SIG-M5 treated with dmso at 0.1 percent for 504 hours (cell line): ENCODE results near the gene PHAF1.
"Not testable (repeated sequence)": the region's sequence is repeated elsewhere in the genome, so short reads cannot be mapped to it uniquely, and the experiment has no call there.

Experiments used
- DNase-seq: peaks from one replicate; lab custom pipeline; 2025; ENCODE audit not compliant: unreplicated experiment; lab: John Stamatoyannopoulos, UW

Gene PHAF1

GRCh38 chr16:67104845-67105244, 4.9 kb upstream of the PHAF1 start:
- DNase-seq = no peak

DNA sequence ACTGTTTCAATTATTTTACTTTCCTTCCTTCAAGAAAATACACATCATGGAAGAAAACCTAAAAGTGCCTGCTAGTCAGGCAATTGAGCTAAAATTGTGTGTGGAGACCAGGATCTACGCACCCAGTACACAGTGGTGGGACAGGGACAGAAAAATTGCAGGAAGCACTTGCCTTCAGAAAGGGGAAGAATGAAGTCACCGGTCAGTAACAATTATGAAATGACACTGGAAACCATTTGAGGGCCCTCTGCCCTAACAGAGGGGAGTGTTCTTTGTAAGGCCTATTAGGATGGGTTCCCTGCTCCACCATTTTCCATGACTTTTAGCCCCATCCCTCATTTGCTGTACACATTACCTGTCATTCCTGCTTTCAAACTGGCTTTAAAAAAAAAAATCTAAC, 4.5 kb upstream of the PHAF1 start:
- no peak for DNase-seq

DNA sequence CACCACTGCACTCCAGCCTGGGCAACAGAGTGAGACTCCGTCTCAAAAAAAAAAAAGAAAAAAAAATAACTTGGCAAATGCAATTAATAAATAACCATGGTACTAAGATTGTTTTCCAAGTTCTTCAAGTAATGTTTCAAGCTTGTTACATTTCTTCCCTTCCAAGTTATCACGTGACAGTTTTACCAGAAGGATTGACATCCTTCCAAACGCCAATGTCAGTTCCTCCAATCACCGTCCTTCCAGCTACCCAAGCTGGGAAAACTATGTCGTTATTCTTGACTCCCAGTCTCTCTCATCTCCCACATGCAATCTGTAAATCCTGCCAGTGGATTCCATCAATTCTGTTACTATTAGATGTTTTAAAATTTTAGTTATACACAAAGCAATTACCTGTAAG, 3.9 kb upstream of the PHAF1 start:
- DNase-seq = no peak

DNA sequence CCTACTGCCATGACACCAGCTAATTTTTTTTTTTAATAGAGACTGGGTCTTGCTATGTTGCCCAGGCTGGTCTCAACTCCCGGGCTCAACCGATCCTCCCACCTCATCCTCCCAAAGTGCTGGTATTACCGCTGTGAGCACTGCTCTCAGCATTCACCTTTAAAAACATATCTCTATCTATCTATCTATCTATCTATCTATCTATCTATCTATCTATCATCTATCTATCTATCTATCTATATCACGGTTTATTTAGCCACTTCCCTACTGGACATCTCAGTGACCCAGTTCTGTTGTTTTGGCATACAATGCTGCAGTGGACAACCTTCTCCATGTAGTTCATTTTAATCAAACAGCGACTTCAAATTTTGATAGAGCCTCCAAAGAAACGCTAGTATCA, 1.3 kb upstream of the PHAF1 start:
- no peak for DNase-seq

GRCh38 chr16:67108931-67109406, 772 bp upstream of the PHAF1 start:
- DNase-seq = no peak

- no peak for DNase-seq
These were observed 2.3 kb downstream of the PHAF1 start for GRCh38 chr16:67111951-67112444.

DNA sequence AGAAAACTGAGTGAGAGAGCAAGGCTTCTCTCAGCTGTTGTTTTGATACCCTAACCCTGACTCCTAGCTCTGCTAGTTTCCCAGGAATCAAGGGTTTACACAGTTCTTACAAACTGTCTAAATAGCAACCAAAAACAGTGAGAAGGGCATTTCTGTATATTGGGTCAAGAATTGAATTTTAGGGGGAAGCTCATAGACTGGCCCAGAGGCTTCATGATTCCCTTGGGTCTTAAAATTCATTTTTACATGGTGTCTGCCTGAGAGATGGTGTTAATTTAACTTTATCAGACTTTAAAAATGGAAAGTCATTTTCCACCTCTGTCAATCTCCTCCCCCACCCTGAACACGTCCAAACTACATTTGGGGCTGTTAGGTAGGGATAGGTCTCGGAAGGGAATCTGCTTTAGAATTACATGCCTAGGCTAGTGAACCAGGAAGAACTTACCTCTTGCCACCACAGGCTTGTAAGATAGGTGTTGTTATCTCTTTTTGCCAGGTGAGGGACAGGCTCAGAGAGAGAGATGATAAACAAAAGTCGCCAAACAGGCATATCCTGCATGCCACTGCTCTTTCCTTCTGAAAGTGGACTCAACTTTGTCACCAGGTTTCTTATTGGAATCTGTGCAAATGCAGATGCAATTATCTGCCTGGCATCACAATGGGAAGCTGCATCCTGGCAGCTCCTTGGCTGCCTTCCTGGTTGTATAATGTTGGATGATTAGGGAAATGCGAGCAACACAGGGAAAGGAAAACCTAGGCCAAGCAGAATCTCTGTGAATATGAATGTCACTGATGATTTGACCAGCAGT, 3.1 kb downstream of the PHAF1 start:
- no peak for DNase-seq

- no peak for DNase-seq
These were observed 5.1 kb downstream of the PHAF1 start for GRCh38 chr16:67114793-67115192.

- no peak for DNase-seq
These were observed 5.9 kb downstream of the PHAF1 start for GRCh38 chr16:67115639-67116038.

- peak; percentile 19 for DNase-seq
These were observed 6.9 kb downstream of the PHAF1 start for GRCh38 chr16:67116388-67117311.

GRCh38 chr16:67117716-67118115, 8.0 kb downstream of the PHAF1 start:
- no peak for DNase-seq

- DNase-seq = no peak
These were observed 10.3 kb downstream of the PHAF1 start for GRCh38 chr16:67120025-67120424.

DNA sequence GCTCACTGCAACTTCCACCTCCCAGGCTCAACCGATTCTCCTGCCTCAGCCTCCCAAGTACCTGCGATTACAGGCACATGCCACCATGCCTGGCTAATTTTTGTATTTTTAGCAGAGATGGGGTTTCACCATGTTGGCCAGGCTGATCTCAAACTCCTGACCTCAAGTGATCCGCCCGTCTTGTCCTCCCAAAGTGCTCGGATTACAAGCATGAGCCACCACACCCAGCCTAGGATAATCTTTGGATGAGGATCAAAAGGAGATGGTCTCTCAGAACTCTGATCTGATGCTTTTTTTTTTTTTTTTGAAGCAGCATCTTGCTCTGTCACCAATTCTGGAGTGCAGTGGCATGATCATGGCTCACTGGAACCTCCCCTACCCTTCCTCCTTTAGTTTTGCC, 13.1 kb downstream of the PHAF1 start:
- not testable (repeated sequence) for DNase-seq

DNA sequence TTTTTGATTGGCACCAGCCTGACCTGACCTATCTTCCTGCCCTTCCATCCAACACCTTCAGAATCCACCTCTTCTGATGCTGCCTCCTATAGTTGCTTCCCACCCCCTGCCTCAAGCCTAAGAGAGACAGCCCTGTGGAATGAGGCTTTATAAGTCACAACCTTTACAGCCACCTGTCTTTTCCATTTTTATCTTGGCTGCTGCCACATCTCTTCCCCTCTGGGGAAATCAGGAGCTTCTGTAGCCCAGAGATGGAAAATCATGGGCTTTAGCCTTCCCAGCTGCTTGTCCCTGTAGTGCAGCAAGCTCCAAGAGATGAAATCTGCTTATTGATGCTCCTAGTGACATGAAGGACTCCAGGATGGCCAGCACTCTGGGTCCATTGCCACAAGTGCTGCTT, 18.7 kb downstream of the PHAF1 start:
- no peak for DNase-seq

- DNase-seq = no peak
These were observed 19.1 kb downstream of the PHAF1 start for GRCh38 chr16:67128887-67129286.

- DNase-seq = no peak
These were observed 19.7 kb downstream of the PHAF1 start for GRCh38 chr16:67129422-67129821.

DNA sequence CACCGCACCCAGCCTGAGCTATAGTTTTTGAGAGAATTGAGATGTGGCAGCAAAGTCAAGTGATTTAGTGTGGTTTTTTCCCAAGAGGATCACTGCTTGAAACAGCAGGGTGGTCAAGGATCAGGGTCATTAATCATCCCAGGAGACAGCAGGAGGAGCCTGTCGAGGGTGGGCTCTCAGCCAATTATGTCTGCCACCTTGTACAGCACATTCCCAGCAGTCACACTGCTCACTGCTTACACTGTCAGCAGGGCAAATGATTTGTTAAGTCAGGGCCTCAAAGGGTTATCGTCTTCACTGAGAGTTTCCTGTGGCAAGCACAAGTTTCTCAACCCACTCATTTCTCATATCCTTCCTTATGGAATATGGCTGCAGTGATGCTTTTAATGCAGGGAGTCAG, 27.9 kb downstream of the PHAF1 start:
- DNase-seq = no peak

DNA sequence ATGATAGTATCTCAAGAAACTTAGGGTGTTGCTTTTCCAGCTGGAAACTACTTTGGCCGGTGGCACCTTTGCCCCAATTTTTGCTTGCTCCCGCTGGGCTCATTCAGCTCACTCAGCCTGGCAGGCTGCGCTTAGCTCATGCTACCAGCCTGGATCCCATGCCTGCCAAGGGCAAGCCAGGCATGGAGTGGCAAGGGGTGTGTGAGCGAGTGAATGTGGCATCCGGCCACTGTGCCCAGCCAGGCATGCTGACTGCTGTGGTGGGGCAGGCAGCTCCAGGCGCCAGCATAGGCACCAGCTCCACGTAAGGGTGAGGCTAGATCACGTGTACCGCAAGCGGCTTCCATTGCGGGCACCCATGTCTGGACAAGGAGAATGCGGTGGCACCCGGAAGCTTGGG, 31.6 kb downstream of the PHAF1 start:
- DNase-seq = no peak

GRCh38 chr16:67142342-67142741, 32.6 kb downstream of the PHAF1 start:
- no peak for DNase-seq

DNA sequence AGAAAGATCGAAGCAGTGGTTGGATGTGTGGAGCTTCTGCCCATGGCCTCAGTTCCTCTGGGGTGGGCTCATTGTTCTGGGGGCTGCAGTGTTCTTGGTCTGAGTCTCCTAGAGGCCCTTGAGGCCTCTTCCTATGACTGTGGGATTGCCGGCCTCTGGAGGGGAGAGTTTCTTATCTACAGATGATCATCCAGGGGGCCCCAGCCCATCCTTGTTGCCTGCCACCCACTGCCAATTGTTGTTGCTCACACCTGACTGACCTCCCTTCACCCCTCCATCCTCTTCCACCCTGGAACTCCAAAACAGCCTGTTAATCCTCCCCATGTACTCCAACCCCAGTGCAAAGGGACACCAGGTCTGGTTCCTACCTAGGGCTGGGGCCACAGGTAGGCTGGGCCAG, 35.2 kb downstream of the PHAF1 start:
- no peak for DNase-seq

- DNase-seq = no peak
These were observed 36.0 kb downstream of the PHAF1 start for GRCh38 chr16:67145746-67146145.
